K562 (cell line): ENCODE results near the gene SLC20A1. TPM values are rescaled to one million over a fixed set of nuclear protein-coding genes. Genes with fewer than 3 reads are reported as not detected.
A peak's percentile ranks its signal among the peaks of the same experiment; 100 is the strongest.

Experiments used
- ARID4B ChIP-seq: sonication (generic); formaldehyde crosslinking; IDR thresholded peaks from 2 replicates; pipeline ENCODE4 v1.8.0; 2022; ENCODE audit warnings: mild to moderate bottlenecking, missing genetic modification reagents
- COPS2 ChIP-seq: fragments of 450-650 bp; conservative IDR thresholded peaks from 2 replicates; pipeline ENCODE4 v1.6.1; 2016; ENCODE audit warnings: mild to moderate bottlenecking, moderate library complexity
- EWSR1 ChIP-seq: fragments of 450-650 bp; IDR thresholded peaks from 2 replicates; pipeline ENCODE4 v1.6.1; 2018; ENCODE audit warnings: borderline replicate concordance, mild to moderate bottlenecking, low read depth, moderate library complexity; ENCODE audit not compliant: partially characterized antibody
- KLF1 ChIP-seq: fragments of 450-650 bp; IDR thresholded peaks from 2 replicates; pipeline ENCODE4 v1.6.1; 2016; ENCODE audit warnings: missing genetic modification characterization, missing compliant biosample characterization
- MTA1 ChIP-seq: fragments of 450-650 bp; IDR thresholded peaks from 2 replicates; pipeline ENCODE4 v1.6.1; 2017; ENCODE audit warnings: borderline replicate concordance
- MXI1 ChIP-seq: IDR thresholded peaks from 2 replicates; pipeline ENCODE4 v1.6.1; 2011; ENCODE audit warnings: low read depth, mild to moderate bottlenecking, improper control_type of control experiment, low read length
- NCOR1 ChIP-seq: fragments of 450-650 bp; IDR thresholded peaks from 2 replicates; pipeline ENCODE4 v1.6.1; 2016; ENCODE audit warnings: mild to moderate bottlenecking, moderate library complexity
- RHOXF2B ChIP-seq: fragments of 250-450 bp; sonication (Bioruptor Pico); conservative IDR thresholded peaks from 2 replicates; pipeline ENCODE4 v1.5.1; 2021
- SAP30 ChIP-seq: fragments of 200-600 bp; sonication (generic); IDR thresholded peaks from 2 replicates; pipeline ENCODE4 v1.6.1; 2012; ENCODE audit warnings: borderline replicate concordance, low read depth, mild to moderate bottlenecking, moderate library complexity, low read length, control low read depth, inconsistent platforms; ENCODE audit not compliant: insufficient read depth, poor library complexity, severe bottlenecking
- SOX6 ChIP-seq: fragments of 450-650 bp; IDR thresholded peaks from 2 replicates; pipeline ENCODE4 v1.6.1; 2014; ENCODE audit warnings: mild to moderate bottlenecking
- TOE1 ChIP-seq, 2 experiments: fragments of 450-650 bp in 1 of 2; sonication (generic) in 1 of 2; formaldehyde crosslinking in 1 of 2; IDR thresholded peaks; 2 replicates each; pipeline versions ENCODE4 v1.7.1 to v1.8.0; 2016 to 2022; ENCODE audit warnings: borderline replicate concordance in 2 of 2, mild to moderate bottlenecking in 2 of 2, antibody characterized with exemption in 1 of 2, inconsistent platforms in 1 of 2, low read depth in 1 of 2, missing genetic modification reagents in 1 of 2, moderate library complexity in 1 of 2
- XRCC3 ChIP-seq: fragments of 450-650 bp; IDR thresholded peaks from 2 replicates; pipeline ENCODE4 v1.6.1; 2017; ENCODE audit warnings: mild to moderate bottlenecking, moderate library complexity
- ZBTB17 ChIP-seq: fragments of 450-650 bp; formaldehyde crosslinking; IDR thresholded peaks from 2 replicates; pipeline ENCODE4 v1.4.0; 2020; ENCODE audit warnings: mild to moderate bottlenecking
- ZBTB2 ChIP-seq: fragments of 450-650 bp; IDR thresholded peaks from 2 replicates; pipeline ENCODE4 v1.6.1; 2016; ENCODE audit warnings: antibody characterized with exemption
- ZNF133 ChIP-seq: fragments of 250-450 bp; sonication (Bioruptor Pico); IDR thresholded peaks from 2 replicates; pipeline ENCODE4 v1.4.0; 2020; ENCODE audit warnings: mild to moderate bottlenecking
- ZNF384 ChIP-seq: IDR thresholded peaks from 2 replicates; pipeline ENCODE4 v1.6.1; 2012; ENCODE audit warnings: low read depth, low read length, improper control_type of control experiment
- polyA plus RNA-seq, 8 experiments: library from polyadenylated mRNA; depleted of rRNA in 4 of 8; stranded (reverse) in 5 of 8; unstranded in 3 of 8; fragments of >200 nt; fragmentation: Nextera tagmentation in 2 of 8; fragmentation: Illumina TruSeq in 1 of 8; extraction: Ambion mirVana in 2 of 8; extraction: Trizol in 1 of 8; gene quantifications; 2 replicates each; pipeline versions ENCODE4 v1.2.1 to v1.2.3, GENCODE V29; 2011 to 2014; ENCODE audit warnings: inconsistent platforms in 1 of 8, missing spikeins in 1 of 8
- total RNA-seq, 7 experiments: library from RNA; depleted of rRNA in 6 of 7; stranded (reverse); fragments of >200 nt in 6 of 7; fragmentation: Illumina TruSeq in 2 of 7; extraction: Trizol in 2 of 7; gene quantifications; 2 replicates each; pipeline versions ENCODE4 v1.2.1 to v1.2.3, GENCODE V29; 2011 to 2021; ENCODE audit warnings: low replicate concordance in 1 of 7
- TF ChIP-seq, protein P1 (sequence below), 3 experiments: fragments of 200-800 bp in 1 of 3; fragments of 250-450 bp in 1 of 3; fragments of 450-650 bp in 1 of 3; sonication (Bioruptor Pico) in 1 of 3; sonication (Bioruptor generic) in 1 of 3; formaldehyde crosslinking in 1 of 3; IDR thresholded peaks; 2 replicates each; pipeline versions ENCODE4 v1.6.1 to v1.8.0; 2016 to 2022; ENCODE audit warnings: mild to moderate bottlenecking in 2 of 3, missing genetic modification characterization in 2 of 3, missing compliant biosample characterization in 1 of 3, moderate library complexity in 1 of 3
- TF ChIP-seq, protein P2 (sequence below): fragments of 250-450 bp; sonication (Bioruptor Pico); IDR thresholded peaks from 2 replicates; pipeline ENCODE4 v1.4.0; 2020

SLC20A1 gene
- total and polyA plus RNA-seq, 9 of the 15 experiments (the other 6 are each of a cell fraction or from before 2014, with no cell fraction given), result 53.8 to 150 (median 74.7) TPM

- TF ChIP-seq MXI1, result peak; percentile 78; the same call in 1 of the 2 replicates
- TF ChIP-seq ARID4B (CRISPR knock-in tag), result no peak
- no peak for TF ChIP-seq EWSR1
- no peak for TF ChIP-seq ZNF384
- TF ChIP-seq, protein P1, sequence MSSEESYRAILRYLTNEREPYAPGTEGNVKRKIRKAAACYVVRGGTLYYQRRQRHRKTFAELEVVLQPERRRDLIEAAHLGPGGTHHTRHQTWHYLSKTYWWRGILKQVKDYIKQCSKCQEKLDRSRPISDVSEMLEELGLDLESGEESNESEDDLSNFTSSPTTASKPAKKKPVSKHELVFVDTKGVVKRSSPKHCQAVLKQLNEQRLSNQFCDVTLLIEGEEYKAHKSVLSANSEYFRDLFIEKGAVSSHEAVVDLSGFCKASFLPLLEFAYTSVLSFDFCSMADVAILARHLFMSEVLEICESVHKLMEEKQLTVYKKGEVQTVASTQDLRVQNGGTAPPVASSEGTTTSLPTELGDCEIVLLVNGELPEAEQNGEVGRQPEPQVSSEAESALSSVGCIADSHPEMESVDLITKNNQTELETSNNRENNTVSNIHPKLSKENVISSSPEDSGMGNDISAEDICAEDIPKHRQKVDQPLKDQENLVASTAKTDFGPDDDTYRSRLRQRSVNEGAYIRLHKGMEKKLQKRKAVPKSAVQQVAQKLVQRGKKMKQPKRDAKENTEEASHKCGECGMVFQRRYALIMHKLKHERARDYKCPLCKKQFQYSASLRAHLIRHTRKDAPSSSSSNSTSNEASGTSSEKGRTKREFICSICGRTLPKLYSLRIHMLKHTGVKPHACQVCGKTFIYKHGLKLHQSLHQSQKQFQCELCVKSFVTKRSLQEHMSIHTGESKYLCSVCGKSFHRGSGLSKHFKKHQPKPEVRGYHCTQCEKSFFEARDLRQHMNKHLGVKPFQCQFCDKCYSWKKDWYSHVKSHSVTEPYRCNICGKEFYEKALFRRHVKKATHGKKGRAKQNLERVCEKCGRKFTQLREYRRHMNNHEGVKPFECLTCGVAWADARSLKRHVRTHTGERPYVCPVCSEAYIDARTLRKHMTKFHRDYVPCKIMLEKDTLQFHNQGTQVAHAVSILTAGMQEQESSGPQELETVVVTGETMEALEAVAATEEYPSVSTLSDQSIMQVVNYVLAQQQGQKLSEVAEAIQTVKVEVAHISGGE (CRISPR knock-in tag; IDR thresholded peaks at IDR 0.05), result no peak
- no peak for TF ChIP-seq RHOXF2B
- TF ChIP-seq, protein P2, sequence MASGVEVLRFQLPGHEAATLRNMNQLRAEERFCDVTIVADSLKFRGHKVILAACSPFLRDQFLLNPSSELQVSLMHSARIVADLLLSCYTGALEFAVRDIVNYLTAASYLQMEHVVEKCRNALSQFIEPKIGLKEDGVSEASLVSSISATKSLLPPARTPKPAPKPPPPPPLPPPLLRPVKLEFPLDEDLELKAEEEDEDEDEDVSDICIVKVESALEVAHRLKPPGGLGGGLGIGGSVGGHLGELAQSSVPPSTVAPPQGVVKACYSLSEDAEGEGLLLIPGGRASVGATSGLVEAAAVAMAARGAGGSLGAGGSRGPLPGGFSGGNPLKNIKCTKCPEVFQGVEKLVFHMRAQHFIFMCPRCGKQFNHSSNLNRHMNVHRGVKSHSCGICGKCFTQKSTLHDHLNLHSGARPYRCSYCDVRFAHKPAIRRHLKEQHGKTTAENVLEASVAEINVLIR (CRISPR knock-in tag), result no peak
- no peak for TF ChIP-seq NCOR1
- no peak for TF ChIP-seq TOE1 (IDR thresholded peaks at IDR 0.05; ENCODE audit: borderline replicate concordance)
- no peak for TF ChIP-seq TOE1 (CRISPR knock-in tag; IDR thresholded peaks at IDR 0.05; ENCODE audit: borderline replicate concordance, low read depth)
- TF ChIP-seq SOX6, result peak; percentile 58
- TF ChIP-seq KLF1 (tag), result no peak
- no peak for TF ChIP-seq ZNF133 (CRISPR knock-in tag)
- no peak for TF ChIP-seq XRCC3
- no peak for TF ChIP-seq SAP30
- no peak for TF ChIP-seq ZBTB17 (CRISPR knock-in tag)
- TF ChIP-seq ZBTB2, result 0 out of 2 replicates have a peak, but pooled peaks have one; percentile 65
- TF ChIP-seq COPS2, result no peak
- TF ChIP-seq MTA1, result peak; percentile 23; the same call in 1 of the 2 replicates
These were observed 46.8 kb downstream of the SLC20A1 start (continued) for GRCh38 chr2:112692495-112692911.
